Suprapubic skin (tissue), 3 donors: Measurements from ENCODE around the gene GNAT1.

ENCODE experiments used
- EP300 ChIP-seq: sonication (generic); formaldehyde crosslinking; IDR thresholded peaks from one replicate; pipeline ENCODE4 v1.6.1; 2017; ENCODE audit warnings: antibody characterized with exemption
- POLR2A ChIP-seq, 2 donors: fragments of 450-650 bp; IDR thresholded peaks; one replicate each; pipeline ENCODE4 v1.6.1; 2017; ENCODE audit warnings: antibody characterized with exemption in 2 of 2, mild to moderate bottlenecking in 2 of 2, moderate library complexity in 2 of 2
- TF ChIP-seq, protein P1 (sequence below), 2 donors: fragments of 200-600 bp in 1 of 2; fragments of 450-650 bp in 1 of 2; sonication (generic) in 1 of 2; IDR thresholded peaks; one replicate each; pipeline ENCODE4 v1.5.1; 2016 to 2019; ENCODE audit warnings: antibody characterized with exemption in 2 of 2, mild to moderate bottlenecking in 1 of 2, moderate library complexity in 1 of 2

DNA sequence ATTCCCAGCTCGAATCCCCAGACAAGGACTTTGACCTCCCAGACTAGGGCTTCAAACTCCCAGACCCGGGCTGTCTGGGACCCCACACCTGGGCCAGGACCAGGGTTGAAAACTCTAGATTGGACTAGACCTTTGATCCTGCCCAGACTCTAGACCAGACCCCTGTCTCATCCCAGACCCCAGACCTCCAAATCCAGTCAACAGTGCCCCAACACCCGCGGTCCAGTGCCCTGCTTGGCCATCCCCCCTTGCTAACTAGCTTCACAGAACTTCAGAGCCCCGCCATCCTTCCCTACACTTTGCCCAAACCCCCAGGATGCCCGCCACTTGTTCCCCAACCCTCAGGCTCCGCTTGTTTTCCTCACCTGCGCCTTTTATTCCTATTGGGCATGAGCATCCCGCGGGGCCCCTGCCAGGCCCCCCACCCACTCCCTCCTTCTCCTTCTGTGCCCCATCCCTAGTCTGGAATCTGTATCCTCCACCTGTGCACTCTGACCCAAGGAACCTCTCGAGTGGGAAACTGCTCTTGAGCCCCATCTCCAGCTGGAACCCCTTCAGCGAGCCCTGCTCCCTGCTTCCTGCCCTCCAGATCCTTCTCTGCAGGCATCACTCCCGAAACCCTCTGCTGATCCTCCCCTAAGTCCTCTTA, 45.2 kb downstream of the GNAT1 start:
- TF ChIP-seq POLR2A (IDR thresholded peaks at IDR 0.05) (no peak), EP300 (no peak)
- TF ChIP-seq, protein P1, sequence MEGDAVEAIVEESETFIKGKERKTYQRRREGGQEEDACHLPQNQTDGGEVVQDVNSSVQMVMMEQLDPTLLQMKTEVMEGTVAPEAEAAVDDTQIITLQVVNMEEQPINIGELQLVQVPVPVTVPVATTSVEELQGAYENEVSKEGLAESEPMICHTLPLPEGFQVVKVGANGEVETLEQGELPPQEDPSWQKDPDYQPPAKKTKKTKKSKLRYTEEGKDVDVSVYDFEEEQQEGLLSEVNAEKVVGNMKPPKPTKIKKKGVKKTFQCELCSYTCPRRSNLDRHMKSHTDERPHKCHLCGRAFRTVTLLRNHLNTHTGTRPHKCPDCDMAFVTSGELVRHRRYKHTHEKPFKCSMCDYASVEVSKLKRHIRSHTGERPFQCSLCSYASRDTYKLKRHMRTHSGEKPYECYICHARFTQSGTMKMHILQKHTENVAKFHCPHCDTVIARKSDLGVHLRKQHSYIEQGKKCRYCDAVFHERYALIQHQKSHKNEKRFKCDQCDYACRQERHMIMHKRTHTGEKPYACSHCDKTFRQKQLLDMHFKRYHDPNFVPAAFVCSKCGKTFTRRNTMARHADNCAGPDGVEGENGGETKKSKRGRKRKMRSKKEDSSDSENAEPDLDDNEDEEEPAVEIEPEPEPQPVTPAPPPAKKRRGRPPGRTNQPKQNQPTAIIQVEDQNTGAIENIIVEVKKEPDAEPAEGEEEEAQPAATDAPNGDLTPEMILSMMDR (IDR thresholded peaks at IDR 0.05): no peak
